ENCODE measurements around the gene ZNF784. TPM values are rescaled to one million over a fixed set of nuclear protein-coding genes. Genes with fewer than 3 reads are reported as not detected.

ZNF784 gene
- total and polyA plus RNA-seq, 2 experiments from 2014 or later = 1.3 to 3.0 TPM

- Histone ChIP-seq H3K4me1 (ENCODE audit: insufficient read depth) (no peaks in the 10 kb centered on the region; the same call in 1 of the 2 replicates), H3K27me3 (replicated peaks; ENCODE audit: insufficient read depth) (no peaks in the 10 kb centered on the region), H3F3A (ENCODE audit: insufficient read depth) (peaks cover 15% of the 10 kb centered on the region), H3K79me2 (ENCODE audit: insufficient read depth) (peaks cover 19% of the 10 kb centered on the region), H2AFZ (peak overlapping the region; percentile 99; the same call in 1 of the 2 replicates), H3K9ac (no peak overlapping the region), H3K4me3 (no peak overlapping the region), H3K27ac (no peak overlapping the region), H3K9me2 (ENCODE audit: insufficient read depth) (no peaks in the 10 kb centered on the region), H3K36me3 (ENCODE audit: low read depth) (no peaks in the 10 kb centered on the region), H4K20me1 (ENCODE audit: insufficient read depth) (no peaks in the 10 kb centered on the region), H3K4me2 (ENCODE audit: unreplicated experiment) (no peak overlapping the region), H3K9me3 (ENCODE audit: low read depth) (no peaks in the 10 kb centered on the region)
- peak; percentile 14 for DNase-seq
- TF ChIP-seq EZH2phosphoT487 (IDR thresholded peaks at IDR 0.05; ENCODE audit: insufficient read depth, low read depth) = no peak
- TF ChIP-seq EZH2 (IDR thresholded peaks at IDR 0.05; ENCODE audit: insufficient read depth, poor library complexity, severe bottlenecking) = no peak
- 1 to 2% methylated on average over 6 of the region's 6 CpGs for whole genome bisulfite sequencing, 2 experiments (ENCODE audit: low coverage in 1 of 2, low lambda C conversion rate in 2 of 2, missing lambda C conversion rate in 2 of 2)
- in situ Hi-C loops (cut with MboI) = no loop called here
Measured at GRCh38 chr19:55581823-55582223, 42.5 kb downstream of the ZNF784 start.

GRCh38 chr19:55581145-55581822, 43.1 kb downstream of the ZNF784 start:
- peak overlapping the region; percentile 99 for H2AFZ ChIP-seq
- H3K9me3 ChIP-seq (ENCODE audit: low read depth) = no peaks in the 10 kb centered on the region

GRCh38 chr19:55580628-55581144, 43.7 kb downstream of the ZNF784 start, which contains the start of gene ZNF579:
Gene ZNF579, minus strand, starts transcription at chr19:55580848. Its CDS starts 1,209 bp downstream, at chr19:55579639.
- peak within 1 kb of the TSS; percentile 86 for H3K9ac ChIP-seq
- no peaks in the 10 kb centered on the region for H3K36me3 ChIP-seq (ENCODE audit: low read depth)
- peak within 1 kb of the TSS; percentile 99 for H3K4me2 ChIP-seq (ENCODE audit: unreplicated experiment)
- in situ Hi-C loops (cut with MboI) = no loop called here
- peak; percentile 91 for DNase-seq
- H2AFZ ChIP-seq = peak within 1 kb of the TSS; percentile 99
- WGBS, 2 experiments (ENCODE audit: low coverage in 1 of 2, low lambda C conversion rate in 2 of 2, missing lambda C conversion rate in 2 of 2) = 2% methylated on average over 7 to 24 of the region's 24 CpGs
- peaks cover 19% of the 10 kb centered on the region for H3K79me2 ChIP-seq (ENCODE audit: insufficient read depth)
- H4K20me1 ChIP-seq (ENCODE audit: insufficient read depth) = no peaks in the 10 kb centered on the region
- no peaks in the 10 kb centered on the region for H3K9me2 ChIP-seq (ENCODE audit: insufficient read depth)
- TF ChIP-seq EZH2 (IDR thresholded peaks at IDR 0.05; ENCODE audit: insufficient read depth, poor library complexity, severe bottlenecking) = no peak
- no peak for TF ChIP-seq EZH2phosphoT487 (IDR thresholded peaks at IDR 0.05; ENCODE audit: insufficient read depth, low read depth)
- peak within 1 kb of the TSS; percentile 82 for H3K4me3 ChIP-seq
- peaks cover 15% of the 10 kb centered on the region for H3F3A ChIP-seq (ENCODE audit: insufficient read depth)
- no peaks in the 10 kb centered on the region for H3K9me3 ChIP-seq (ENCODE audit: low read depth)
- no peaks in the 10 kb centered on the region; the same call in 1 of the 2 replicates for H3K4me1 ChIP-seq (ENCODE audit: insufficient read depth)
- peak within 1 kb of the TSS; percentile 43 for H3K27ac ChIP-seq
- H3K27me3 ChIP-seq (replicated peaks; ENCODE audit: insufficient read depth) = no peaks in the 10 kb centered on the region

More at GRCh38 chr19:55581145-55581822, 43.1 kb downstream of the ZNF784 start:
- H3F3A ChIP-seq (ENCODE audit: insufficient read depth) = peaks cover 15% of the 10 kb centered on the region
- no peaks in the 10 kb centered on the region for H4K20me1 ChIP-seq (ENCODE audit: insufficient read depth)
- H3K4me3 ChIP-seq = peak overlapping the region; percentile 82
- in situ Hi-C loops (cut with MboI) = no loop called here
- WGBS, 2 experiments (ENCODE audit: low coverage in 1 of 2, low lambda C conversion rate in 2 of 2, missing lambda C conversion rate in 2 of 2) = 16 to 17% methylated on average over 12 of the region's 12 CpGs
- no peaks in the 10 kb centered on the region; the same call in 1 of the 2 replicates for H3K4me1 ChIP-seq (ENCODE audit: insufficient read depth)
- H3K79me2 ChIP-seq (ENCODE audit: insufficient read depth) = peaks cover 19% of the 10 kb centered on the region
- no peaks in the 10 kb centered on the region for H3K36me3 ChIP-seq (ENCODE audit: low read depth)
- H3K27ac ChIP-seq = no peak overlapping the region
- peak; percentile 45 for DNase-seq
- H3K9me2 ChIP-seq (ENCODE audit: insufficient read depth) = no peaks in the 10 kb centered on the region
- H3K27me3 ChIP-seq (replicated peaks; ENCODE audit: insufficient read depth) = no peaks in the 10 kb centered on the region
- H3K4me2 ChIP-seq (ENCODE audit: unreplicated experiment) = peak overlapping the region; percentile 90
- TF ChIP-seq EZH2 (IDR thresholded peaks at IDR 0.05; ENCODE audit: insufficient read depth, poor library complexity, severe bottlenecking) (no peak), EZH2phosphoT487 (IDR thresholded peaks at IDR 0.05; ENCODE audit: insufficient read depth, low read depth) (no peak)
- peak overlapping the region; percentile 86 for H3K9ac ChIP-seq

- Histone ChIP-seq H3K36me3 (ENCODE audit: low read depth) (no peaks in the 10 kb centered on the region), H3K4me2 (ENCODE audit: unreplicated experiment) (peak overlapping the region; percentile 99), H3F3A (ENCODE audit: insufficient read depth) (peaks cover 11% of the 10 kb centered on the region), H3K4me1 (ENCODE audit: insufficient read depth) (no peaks in the 10 kb centered on the region; the same call in 1 of the 2 replicates), H3K9ac (peak overlapping the region; percentile 86), H3K4me3 (peak overlapping the region; percentile 82), H3K27me3 (replicated peaks; ENCODE audit: insufficient read depth) (no peaks in the 10 kb centered on the region), H2AFZ (peak overlapping the region; percentile 99), H3K9me2 (ENCODE audit: insufficient read depth) (no peaks in the 10 kb centered on the region), H3K27ac (peak overlapping the region; percentile 43), H3K9me3 (ENCODE audit: low read depth) (no peaks in the 10 kb centered on the region), H4K20me1 (ENCODE audit: insufficient read depth) (no peaks in the 10 kb centered on the region), H3K79me2 (ENCODE audit: insufficient read depth) (peaks cover 19% of the 10 kb centered on the region)
- TF ChIP-seq EZH2 (IDR thresholded peaks at IDR 0.05; ENCODE audit: insufficient read depth, poor library complexity, severe bottlenecking) (no peak), EZH2phosphoT487 (IDR thresholded peaks at IDR 0.05; ENCODE audit: insufficient read depth, low read depth) (no peak)
- DNase-seq = peak; percentile 44
- in situ Hi-C loops (cut with MboI) = no loop called here
- WGBS, 2 experiments (ENCODE audit: low coverage in 1 of 2, low lambda C conversion rate in 2 of 2, missing lambda C conversion rate in 2 of 2) = 6% methylated on average over 11 to 20 of the region's 20 CpGs
Measured at GRCh38 chr19:55579766-55580621, 44.4 kb downstream of the ZNF784 start.
